Stimulated activated CD8-positive, alpha-beta memory T cell treated with anti-CD3 and anti-CD28 coated beads, Interleukin-12 subunit alpha, Interleukin-12 subunit beta, amount 100 ng/mL, for 1 hour (primary cell): ENCODE results near the gene MIEF2.

Experiments
- DNase-seq: peaks from one replicate; pipeline ENCODE4 v3.0.0-alpha.2; 2020; ENCODE audit warnings: low read depth

Gene MIEF2

DNA sequence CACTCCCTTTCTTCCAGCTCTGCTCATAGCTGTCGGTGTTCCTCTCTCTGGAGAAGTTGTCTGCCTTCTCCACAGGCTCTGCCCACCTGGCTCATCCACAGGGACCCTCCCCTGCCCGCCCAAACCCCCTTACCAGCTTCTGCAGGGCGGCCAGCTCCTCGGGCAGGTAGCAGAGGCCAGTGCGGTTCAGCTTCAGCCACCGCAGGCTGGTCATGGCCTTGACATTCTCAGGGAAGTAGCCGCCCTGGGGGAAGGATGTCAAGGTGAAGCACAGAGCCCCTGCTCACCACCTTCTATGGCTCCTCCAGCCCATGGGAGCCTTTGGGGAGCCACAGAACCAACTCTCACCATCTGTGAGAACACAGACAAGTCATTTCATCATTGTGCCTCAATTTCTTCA lies 3.7 kb upstream of the MIEF2 start:
- DNase-seq = no peak

DNA sequence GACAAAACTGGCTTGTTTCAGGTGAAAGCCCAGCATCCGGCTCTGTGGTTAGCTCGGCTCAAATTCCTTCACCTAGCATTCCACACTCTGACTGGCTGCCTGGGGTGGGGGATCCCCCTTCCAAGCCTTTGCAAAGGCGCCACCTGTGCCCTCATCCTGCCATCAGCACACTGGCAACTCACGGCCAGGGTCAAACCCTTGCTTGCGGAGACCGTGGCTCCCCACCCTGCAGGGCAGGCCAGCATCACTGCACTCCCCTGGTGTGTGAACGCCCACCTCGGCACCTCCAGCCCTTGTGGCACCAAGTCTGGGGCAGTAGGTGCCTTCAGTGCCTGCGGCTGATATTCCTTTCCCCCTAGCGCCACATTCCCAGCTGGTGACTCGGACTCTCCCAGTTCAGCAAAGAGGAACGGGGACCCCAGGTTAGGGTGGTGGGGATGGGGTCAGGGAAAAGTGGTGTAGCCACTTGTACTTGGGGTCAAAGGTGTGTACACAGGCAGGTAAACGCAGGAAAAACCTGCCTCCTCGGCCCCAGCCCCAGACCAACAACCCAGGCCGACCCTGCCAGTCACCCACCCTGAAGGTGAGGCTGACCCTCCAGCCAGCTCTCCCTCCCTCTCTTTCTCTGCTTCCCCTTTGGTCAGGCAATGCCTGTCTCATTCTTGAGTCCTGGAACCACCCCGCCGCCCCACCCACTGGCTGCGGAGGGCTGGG lies 3.0 kb upstream of the MIEF2 start:
- DNase-seq = no peak

DNA sequence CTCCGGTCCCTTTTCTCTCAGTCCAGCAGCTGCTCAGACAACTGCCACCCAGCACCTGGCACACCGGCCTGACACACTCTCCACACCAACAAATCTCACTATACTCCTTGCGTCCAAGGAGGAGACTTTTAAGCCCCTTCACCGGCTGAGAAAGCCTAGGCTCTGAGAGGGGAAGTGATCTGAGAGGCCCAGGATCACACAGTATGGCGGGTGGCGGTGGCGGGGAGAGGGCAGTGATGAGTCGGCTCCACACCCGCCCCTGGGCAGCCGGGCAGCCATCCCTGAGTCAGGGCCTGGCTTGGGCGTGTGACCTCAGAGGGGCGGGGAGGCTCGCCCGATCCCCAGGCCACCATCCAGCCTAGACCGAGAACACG lies 2.5 kb upstream of the MIEF2 start:
- DNase-seq = peak; percentile 16

DNA sequence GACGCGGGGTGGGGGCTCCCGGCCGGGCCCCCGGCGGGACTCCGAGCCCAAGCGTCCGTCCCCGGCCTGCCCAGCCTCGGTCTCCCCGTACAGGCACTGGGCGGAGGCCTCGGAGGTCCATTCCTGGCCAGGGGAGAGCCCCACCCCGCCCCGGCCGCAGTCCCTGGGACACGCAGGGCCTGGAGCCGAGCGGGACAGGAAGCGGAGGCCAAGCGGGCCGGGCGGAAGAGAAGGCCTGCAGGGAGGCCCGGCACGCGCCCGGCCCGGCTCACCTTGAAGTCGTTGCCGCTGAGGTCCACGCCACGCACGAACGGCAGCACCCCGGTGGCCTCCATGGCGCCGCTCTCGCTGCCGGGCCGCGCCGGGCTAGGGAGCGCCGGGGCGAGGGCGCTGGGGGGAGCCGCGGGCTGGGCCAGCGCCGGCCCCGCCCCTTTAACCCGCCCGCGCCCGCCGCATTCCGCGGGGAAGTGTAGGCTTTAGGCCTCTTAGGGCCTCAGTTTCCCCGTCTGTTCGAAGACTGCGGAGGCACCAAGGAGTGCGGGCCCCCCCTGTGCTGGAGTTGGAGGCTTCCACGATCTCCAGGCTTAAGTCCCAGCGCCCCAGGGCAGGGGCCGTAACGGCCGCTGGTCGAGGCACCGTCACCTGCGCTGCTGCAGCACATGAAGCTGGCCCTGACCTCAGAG lies 2.0 kb upstream of the MIEF2 start, which contains the start of gene FLII:
Gene FLII (minus strand): TSS at position 383 of the 683 bp plus-strand sequence. CDS start 48 bp downstream, at position 335.
- peak; percentile 19 for DNase-seq

DNA sequence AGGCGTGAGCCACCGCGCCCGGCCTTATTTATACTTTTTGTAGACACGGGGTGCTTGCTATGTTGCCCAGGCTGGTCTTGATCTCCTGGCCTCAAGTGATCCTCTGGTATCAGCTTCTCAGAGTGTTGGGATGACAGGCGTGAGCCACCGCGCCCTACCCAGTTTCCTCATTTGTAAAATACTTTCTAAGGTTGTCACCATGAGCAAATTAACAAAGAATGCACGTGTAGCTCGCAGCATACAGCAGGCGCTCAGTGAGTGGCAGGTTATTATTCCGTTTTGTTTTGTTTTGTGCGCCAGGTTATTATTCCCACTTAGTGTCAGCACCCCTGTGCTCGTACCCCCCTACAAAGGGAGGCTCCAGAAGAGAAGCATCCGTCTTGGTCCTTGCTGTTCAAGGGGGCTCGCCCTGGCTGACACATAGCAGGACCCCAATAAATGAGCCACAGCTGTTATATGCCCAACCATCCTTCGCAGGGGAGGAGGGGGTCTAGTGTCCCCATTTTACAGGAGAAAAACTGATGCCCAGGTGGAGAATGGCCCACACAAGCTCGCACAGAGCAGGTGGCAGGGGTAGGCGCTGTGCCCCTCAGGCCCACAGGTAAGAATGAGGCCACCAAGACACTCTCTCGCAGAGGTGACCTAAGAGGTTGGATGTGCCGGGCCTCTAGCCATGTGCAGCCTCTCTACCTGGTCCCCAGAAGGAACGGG lies 686 bp upstream of the MIEF2 start:
- DNase-seq = no peak

DNA sequence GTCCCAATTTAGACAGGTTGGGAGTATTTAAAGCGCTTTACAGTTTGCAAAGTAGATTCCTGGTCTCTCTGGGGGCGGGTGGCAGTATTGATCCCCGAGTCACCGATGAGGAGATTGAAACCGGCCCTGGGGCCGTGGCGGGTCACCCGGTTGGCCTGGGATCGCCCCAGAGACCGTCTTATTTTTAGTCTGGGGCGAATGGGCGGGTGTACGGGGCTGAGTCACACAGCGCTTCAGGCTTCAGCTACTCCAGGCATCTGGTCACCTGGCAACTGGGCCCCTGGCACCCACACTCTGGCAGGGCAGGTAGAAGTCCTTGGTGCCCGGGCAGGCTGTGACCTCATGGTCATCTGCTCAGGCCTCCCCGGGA lies 669 bp downstream of the MIEF2 start:
- peak; percentile 8 for DNase-seq

DNA sequence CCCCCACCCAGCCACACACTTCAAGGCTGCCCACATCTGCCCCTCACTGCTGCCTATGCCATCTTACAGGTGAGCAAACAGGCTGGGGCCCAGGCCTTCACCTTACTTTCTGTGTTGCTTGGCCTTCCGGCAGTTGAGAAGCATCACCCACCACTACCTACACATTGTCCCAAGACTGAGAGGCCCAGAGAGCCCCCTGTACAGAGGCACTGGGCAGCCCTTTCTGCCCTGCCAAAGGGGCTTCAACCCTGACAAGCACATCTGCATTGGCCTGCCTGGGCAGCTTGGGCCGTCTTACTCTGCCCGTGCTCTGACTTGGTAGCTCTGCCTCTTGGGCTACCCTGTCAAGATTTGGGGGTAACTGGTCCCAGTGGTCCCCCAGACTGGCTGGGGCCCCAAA lies 1.2 kb downstream of the MIEF2 start:
- no peak for DNase-seq

DNA sequence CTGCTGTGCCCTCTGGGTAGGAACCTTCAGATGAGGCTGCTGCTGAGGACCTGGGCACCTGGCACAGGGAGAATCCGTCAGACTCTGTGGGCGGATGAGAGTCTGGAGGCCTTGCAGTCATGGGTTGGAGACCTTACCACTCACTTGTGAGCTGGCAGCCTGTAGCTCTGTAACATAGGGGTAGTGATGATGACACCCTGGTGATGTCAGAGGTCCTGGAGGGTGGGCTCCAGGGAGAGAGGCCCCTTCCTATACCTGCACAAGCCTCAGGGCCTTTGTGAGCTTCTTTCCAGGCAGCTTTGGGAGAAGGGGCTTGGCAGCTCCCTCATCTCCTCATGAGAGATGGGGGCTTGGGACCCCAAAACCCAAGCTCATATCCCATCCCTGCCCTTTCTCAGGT lies 1.6 kb downstream of the MIEF2 start:
- no peak for DNase-seq

DNA sequence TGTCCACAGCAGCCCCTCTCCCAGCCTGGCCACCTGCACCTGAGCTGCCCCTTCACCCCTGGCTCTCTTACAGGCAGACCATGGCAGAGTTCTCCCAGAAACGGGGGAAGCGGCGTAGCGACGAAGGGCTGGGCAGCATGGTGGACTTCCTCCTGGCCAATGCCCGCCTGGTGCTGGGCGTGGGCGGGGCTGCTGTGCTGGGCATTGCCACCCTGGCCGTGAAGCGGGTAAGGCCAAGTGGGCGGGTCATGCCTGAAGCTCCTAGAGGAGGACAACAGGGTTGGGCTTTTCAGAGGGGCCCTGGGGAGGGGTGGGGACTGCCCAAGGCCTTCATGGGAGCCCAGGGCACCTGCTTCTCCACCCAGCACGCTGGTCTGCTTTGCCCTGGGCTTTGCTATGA lies 2.2 kb downstream of the MIEF2 start:
- DNase-seq = no peak

DNA sequence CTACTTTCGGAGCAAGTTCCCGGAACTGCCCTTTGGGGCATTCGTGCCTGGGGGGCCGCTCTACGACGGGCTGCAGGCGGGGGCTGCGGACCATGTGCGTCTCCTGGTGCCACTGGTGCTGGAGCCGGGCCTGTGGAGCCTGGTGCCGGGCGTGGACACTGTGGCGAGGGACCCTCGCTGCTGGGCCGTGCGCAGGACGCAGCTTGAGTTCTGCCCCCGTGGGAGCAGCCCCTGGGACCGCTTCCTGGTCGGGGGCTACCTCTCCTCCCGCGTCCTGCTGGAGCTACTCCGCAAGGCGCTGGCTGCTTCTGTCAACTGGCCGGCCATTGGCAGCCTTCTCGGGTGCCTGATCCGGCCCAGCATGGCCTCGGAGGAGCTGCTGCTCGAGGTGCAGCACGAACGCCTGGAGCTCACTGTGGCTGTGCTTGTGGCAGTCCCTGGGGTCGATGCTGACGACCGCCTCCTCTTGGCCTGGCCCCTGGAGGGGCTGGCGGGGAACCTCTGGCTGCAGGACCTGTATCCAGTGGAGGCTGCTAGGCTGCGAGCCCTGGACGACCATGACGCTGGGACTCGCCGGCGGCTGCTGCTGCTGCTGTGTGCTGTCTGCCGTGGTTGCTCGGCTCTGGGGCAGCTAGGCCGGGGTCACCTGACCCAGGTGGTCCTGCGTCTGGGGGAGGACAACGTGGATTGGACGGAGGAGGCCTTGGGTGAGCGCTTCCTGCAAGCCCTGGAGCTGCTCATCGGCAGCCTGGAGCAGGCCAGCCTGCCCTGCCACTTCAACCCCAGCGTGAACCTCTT lies 3.6 kb downstream of the MIEF2 start:
- no peak for DNase-seq

DNA sequence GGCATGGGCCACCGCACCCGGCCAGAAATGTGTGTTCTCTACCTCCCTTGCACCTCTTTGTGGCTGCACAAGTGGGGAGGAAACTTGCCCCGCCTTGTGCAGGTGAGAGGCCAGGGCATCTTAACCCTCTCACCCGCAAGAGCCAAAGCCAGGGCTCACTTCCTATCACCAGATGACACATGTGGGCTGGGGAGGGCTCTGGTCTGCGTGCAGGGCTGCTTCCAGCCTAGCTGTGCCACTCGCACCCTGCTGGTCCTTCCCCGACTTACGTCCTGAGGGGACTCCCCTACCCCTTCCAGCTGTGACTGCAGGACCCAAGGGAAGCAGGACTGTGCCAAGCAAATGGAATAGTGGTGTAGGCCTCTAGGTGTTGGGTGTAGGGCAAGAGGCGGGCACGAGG lies 6.9 kb downstream of the MIEF2 start:
- no peak for DNase-seq

DNA sequence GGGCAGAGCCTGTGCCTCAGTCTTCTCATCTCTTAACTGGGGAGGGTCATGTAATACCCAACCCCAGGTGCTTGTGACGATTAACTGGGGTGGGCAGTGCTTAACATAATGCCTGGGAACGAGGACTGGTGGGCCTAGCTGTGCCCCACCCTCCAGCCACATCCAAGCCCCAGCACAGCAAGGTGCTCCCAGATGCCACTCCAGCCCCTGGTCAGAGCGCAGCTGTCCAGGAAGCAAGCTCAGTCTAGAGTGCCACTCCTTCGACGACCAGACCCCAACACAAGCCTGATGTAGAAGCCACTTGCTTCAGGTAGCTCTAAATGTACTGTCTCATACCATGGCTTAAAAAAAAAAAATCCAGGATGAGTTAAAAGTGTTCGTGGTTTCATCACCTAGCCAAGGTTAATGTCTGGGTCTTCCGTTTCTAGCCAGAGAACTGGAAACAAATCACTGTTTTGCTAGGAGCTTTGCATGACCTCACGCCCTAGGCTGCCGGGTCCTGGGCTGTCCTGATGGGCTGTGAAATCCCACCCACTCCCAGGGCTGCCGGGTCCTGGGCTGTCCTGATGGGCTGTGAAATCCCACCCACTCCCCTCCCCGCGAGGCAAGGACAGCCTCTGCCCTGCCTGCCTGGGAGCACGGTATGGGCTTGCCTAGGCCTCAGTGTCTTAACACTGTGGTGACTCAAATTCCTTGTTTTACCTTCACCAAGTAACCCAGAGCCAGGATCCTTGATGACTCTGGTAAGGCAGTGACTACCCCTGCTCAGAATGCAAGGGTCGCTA lies 7.7 kb downstream of the MIEF2 start:
- DNase-seq = no peak

DNA sequence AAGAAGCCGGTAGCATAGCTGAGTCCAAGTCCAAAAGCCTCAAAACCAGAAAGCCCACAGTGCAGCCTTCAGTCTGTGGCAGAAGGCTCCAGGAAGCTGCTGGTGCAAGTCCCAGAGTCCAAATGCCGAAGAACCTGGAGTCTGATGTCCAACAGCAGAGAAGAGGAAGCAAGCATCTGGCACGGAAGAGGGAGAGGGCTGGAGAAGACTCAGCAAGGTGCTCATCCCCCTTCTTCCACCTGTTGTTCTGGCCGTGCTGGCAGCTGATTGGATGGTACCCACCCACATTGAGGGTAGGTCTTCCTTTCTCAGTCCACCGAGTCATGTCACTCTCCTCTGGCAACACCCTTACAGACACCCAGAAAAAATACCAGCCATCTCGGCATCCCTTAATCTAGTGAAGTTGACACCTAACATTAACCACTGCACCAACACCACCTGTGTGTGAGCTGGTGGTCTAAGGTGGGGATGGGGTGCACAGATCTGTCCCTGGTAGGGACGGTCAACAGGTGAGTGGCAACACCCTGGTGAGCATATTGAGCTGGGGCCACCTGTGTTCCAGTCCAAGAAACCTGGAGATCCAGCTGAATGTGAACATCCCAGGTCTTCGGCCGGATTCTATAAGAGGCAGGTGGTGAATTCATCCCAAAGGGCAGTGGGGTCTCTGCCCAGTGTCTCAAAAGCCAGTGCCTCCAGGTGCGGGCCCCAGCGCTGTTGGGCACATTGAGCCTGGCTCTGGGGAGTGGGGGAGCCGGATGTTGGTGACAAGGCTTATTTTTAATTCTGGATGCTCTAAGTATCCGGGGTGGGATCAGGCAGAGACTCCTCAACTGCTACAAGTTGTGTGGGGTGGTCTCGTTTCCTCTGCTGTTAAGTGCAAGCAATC lies 9.8 kb downstream of the MIEF2 start:
- DNase-seq = no peak

DNA sequence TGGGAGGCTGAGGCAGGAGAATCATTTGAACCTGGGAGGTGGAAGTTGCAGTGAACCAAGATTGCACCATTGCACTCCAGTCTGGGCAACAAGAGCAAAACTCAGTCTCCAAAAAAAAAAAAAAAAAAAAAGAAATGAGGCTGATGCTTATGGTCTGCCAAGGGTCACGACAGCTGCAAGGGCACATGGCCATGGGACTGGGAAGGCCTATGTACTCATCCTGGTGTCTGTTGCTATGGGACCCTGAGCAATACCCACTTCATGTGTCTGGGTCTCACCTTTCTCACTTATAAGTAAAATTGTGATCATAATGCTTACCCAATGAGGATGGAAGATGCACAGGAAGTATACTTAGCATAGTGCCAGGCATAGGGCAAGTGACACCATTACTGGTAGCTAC lies 16.6 kb downstream of the MIEF2 start:
- DNase-seq = no peak

DNA sequence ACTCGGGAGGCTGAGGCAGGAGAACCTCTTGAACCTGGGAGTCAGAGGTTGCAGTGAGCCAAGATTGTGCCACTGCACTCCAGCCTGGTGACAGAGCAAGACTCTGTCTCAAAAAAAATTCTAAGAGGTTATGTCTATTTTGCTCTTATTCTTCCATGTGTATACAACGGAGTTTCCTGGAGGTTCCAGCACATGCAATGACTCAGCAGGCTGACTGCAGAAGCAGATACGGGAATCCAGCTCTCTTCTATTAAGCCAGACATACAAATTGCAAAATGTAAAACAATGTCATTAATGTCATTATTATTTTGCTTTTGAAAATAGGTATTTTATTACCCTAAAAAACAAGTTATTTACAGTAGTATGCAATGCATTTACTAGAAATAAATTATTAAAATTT lies 18.4 kb downstream of the MIEF2 start:
- no peak for DNase-seq

DNA sequence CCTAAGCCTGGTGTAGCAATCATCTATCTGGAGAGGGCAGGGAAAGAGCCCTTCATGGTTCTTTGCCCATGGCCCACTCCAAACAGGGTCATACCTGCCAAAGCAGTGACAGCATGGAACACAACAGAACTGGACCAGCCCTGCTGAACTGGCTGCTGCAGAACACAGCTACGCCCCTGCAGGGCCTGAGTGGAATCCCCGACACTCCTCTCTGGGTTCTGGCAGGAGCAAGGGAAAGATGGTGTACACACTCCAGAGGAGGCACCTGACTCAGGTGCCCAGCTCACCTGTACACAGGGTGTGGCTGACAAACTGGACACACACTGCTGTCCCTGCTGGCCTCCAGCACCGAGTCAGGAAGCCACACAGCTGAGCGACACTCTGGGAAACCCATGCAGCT lies 19.8 kb downstream of the MIEF2 start:
- DNase-seq = no peak

DNA sequence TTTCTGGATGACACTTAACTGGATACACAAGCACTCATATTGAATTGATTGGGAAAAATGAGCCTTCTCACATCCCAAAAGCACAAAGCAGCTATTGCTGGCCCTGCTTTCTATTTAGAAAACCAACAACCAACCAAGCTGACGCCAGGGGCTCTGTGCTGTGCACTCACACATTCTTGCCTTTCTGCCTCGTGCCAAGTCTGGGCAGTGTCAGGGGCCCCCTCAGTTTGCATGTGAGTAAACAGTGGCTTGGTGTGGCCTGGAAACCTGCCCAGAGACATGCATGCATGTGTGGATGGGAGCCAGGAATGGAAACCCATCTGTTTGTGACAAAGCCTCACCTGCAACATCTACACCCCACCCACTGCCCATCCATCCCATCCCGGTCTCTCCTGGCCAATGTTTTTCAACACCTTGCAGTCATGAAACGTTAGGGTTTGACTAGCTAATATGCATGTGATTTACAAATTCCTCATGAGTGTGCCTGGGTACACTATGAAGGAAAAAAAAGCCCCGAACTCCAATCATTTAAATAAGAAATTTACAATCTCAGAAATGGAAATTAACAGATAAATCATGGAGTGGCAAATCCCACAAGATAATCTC lies 20.4 kb downstream of the MIEF2 start:
- no peak for DNase-seq

DNA sequence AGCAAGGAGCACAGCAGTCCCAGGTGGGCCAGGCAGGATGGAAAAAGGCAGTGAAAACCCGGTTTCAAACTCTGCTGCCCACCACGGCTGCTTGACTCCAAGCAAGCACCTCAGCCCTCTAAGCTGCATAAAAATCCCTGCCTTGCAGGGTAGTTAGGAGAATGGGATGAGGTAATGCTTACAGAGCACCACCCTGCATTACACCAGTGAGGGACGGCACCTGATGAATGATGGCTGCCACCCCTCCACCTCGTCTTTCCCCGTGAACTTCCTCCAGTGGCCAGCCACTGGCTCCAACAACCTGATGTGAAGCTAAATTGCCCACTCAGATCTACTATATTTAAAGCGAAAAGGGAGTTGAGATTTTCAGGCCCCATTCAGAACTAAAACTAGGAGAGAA lies 21.3 kb downstream of the MIEF2 start:
- no peak for DNase-seq

DNA sequence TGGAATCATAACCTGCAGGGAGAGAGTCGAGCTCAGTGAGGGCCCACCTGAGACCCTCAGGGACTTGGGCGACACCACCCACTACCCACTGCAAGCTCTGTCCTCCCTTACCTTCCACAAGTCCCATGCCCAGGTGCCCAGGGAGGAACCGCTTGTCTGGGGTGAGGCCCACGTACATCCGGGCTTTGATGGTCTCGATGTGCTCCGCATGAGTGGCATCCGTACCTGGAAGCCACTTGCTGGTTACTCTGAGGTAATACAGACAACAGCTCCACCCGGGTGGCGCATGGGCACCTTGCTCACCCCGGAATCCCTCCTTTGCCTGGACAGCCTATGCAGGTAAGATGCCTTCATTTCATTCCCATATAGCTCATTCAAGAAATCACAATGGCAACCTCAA lies 24.8 kb downstream of the MIEF2 start:
- no peak for DNase-seq
